ENCODE data around the gene AHSG.
"Not testable (repeated sequence)": the region's sequence is repeated elsewhere in the genome, so short reads cannot be mapped to it uniquely, and the experiment has no call there.

The AHSG gene

GRCh38 chr3:186618318-186618938, 5.6 kb downstream of the AHSG start:
- no peak for DNase-seq

GRCh38 chr3:186619787-186620212, 6.9 kb downstream of the AHSG start:
- no peak for DNase-seq

- DNase-seq = no peak
Observed at GRCh38 chr3:186620213-186621092, 7.6 kb downstream of the AHSG start.

DNA sequence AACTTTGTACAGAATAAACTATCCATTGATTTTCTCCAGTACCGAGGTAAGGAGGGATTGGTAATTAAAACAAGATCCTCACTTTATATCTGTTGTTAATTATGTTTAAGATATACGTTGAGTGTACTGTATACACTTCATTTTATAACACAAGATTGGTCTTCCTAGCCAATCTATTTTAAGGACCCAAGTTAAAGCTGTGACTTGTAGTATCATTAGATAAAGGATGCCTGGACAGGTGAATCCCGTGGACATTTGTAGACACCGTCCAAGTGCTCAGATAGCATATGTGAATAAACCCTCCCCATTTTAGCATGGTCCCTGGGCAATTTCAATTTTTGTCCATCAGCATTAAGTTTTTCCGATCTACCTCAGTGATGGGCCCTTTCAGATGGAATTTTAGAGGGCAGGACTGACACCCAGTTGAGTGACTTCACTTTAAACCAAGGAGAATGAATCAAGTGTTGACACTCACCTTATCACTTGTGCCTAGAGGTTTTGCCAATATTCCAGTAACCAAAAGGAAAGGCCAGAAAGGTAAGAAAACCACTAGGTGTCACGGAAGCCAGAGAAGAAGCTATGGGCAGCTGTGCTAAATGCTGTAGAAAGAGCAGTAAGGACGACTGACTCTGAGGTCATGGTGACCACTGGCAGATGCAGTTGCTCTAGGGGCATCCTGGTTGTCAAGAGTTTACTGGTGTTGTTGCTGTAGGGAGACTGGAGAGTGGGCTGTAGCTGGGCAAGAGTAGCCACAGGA, 9.2 kb downstream of the AHSG start:
- DNase-seq = no peak

DNA sequence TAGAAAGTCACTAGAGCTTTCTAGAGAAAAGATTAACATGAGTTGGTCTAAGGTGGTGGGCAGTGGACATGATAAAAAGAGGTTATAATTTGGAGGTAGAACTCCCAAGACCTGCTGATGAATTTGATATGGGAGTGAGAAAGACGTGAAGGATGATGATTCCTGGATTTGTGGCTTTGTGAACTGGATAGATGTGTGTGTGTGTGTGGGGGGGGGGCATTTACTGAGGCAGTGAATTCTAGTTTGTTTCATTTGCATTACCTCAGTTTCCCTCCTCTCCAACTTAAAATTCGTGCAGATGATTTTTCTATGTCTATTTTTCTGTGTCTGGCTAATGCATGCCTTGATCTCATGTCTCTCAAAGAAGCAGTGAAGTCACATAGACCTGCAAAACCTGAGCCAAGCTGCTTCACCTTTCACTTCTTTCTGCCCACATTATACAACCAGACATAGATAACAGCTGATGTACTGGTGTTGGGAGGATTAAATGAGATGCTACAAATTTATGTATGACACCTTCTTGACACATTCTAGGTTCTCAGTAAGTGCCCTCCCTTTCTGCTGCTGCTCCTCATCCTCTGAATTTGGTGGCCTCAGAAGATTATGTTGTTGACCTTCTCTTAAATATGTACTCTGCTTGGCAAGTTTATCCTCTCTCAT, 9.9 kb downstream of the AHSG start:
- no peak for DNase-seq

GRCh38 chr3:186624598-186624997, 11.7 kb downstream of the AHSG start:
- DNase-seq = no peak

DNA sequence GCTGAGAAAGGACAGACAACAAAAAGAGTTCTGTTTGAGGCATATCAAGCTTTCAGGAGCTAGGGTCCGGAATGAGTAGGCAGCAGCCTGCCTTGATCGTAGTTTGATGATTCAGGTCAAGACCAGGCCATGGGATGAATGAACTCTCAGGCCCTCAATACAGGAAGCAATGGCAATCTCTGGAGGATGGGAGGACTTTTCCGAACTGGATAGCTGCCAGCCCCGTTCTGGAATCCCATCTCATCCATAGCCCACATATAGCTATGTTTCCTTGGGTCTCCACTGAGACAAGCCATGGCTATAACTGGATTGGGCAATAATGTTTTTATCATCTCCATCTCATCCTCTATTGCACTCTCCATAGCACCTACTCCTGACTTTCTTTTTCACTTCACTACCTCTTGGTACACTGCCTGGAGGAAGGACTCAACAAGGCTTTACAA, 12.8 kb downstream of the AHSG start:
- DNase-seq = no peak

GRCh38 chr3:186626254-186626847, 13.5 kb downstream of the AHSG start:
- DNase-seq = no peak

DNA sequence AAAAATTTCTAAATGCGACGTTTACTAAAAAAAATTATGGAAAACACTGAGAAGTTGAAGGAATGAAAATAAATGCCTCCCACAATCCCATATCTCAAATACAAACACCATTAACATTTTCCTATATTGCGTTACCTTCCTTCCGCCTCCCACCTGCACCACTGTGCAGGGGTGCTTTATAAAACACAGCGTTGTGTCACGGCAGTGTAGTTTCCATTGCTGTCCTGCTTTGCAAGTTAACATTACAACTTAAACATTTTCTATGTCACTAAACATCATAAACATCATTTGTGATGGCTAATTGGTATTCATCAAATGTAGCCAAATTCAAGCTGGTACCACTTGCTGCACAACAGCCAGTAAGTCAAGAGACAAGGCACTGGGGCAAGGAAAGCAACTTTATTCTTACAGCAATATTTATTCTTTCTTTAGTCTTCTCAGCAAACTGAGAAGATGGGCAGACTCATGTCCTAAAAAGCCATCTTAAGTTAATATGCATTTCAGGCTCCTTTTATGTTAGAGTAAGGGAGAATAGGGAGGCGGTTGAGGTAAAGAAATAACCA, 15.1 kb downstream of the AHSG start:
- no peak for DNase-seq

GRCh38 chr3:186628756-186629155, 15.9 kb downstream of the AHSG start:
- no peak for DNase-seq

DNA sequence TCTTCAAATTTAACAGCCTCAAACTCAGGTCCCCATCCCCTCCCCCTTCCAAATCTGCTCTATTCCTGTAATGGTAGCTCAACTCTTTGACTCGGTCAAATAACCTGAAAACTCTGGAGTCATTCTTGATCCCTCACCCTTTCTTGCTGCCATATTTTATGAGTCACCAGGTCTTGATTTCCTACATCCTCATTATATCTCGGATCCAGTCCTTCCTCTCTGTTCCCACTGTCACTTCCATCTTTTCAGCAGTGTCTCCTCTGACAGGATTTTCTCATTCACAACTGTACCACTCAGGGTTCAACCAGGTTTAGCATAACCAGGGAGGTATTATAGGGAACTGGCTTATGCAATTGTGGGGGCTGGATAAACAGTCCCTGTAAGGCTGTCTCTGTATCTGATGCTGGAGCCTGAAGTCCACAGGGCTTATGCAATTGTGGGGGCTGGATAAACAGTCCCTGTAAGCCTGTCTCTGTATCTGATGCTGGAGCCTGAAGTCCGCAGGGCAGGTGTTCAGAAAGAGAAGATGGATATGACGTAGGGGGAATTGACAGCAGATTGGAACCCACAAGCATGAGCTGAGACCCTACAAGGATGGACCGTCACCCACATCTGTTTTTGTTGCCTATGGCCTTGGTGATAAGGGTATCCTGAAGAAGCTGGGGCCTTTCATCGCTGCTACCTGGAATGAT, 18.2 kb downstream of the AHSG start:
- no peak for DNase-seq

GRCh38 chr3:186633481-186633880, 20.6 kb downstream of the AHSG start:
- no peak for DNase-seq

- not testable (repeated sequence) for DNase-seq
Observed at GRCh38 chr3:186634207-186634606, 21.3 kb downstream of the AHSG start.

DNA sequence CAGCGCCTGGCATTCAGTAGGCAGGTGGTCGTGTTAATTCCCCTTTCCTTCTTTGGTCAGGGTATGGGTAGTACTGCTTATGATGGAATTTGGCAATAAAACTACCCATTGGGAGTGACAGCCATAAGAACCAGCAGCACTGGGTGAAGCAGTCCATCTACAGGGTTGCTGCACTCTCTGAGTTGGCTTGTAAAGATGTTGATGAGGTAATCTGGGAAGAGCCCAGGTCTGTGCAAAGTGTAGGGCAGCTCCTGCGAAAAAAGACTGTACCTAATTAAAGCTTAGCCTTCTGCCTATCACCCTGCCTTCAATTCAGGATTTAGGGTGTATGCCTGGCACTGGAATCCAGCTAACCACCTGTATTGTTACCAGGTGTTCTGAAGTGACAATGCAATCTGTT, 22.7 kb downstream of the AHSG start:
- no peak for DNase-seq

GRCh38 chr3:186636536-186636935, 23.7 kb downstream of the AHSG start:
- DNase-seq = no peak

DNA sequence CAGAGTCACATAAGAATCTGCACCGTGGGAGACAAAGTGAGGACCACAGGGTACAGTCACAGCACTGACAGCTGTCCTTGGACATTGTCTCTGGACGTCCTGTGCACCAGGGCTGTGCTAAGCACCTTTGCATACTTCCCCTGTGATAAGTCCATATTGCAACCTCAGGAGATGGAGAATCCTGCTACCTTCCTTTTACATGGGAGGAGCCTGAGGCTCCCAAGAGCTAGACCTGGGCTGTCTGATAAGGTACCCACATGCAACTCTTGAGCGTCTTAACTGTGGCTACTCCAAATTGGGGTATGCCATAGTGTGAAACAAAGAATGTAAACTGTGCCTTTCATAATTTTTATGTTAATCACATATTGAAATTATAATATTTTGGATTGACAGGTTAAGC, 24.8 kb downstream of the AHSG start:
- DNase-seq = no peak

GRCh38 chr3:186638259-186638658, 25.4 kb downstream of the AHSG start:
- no peak for DNase-seq

- no peak for DNase-seq
Observed at GRCh38 chr3:186639778-186640472, 27.1 kb downstream of the AHSG start, which contains the start of gene FETUB. FETUB (plus strand) TSS chr3:186640399; CDS start chr3:186640461, 62 bp downstream.

GRCh38 chr3:186640473-186640818, 27.6 kb downstream of the AHSG start:
- peak in 1 of 2 experiments; percentile 43 for DNase-seq

DNA sequence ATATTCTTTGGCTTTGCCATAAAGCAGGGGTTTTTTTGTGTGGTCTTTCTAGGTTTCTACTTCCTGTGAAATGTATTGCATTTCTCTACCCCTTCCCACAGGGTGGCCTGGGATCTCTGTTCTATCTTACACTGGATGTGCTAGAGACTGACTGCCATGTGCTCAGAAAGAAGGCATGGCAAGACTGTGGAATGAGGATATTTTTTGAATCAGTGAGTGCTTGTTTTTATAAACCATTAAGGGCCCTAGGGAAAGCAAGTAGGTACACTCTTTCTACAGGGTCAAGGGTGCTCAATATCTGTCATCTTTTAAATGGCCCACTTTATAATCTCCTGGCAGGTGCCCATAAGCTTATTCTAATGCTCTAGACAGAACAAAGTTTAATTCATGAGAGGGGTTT, 28.1 kb downstream of the AHSG start:
- no peak for DNase-seq

DNA sequence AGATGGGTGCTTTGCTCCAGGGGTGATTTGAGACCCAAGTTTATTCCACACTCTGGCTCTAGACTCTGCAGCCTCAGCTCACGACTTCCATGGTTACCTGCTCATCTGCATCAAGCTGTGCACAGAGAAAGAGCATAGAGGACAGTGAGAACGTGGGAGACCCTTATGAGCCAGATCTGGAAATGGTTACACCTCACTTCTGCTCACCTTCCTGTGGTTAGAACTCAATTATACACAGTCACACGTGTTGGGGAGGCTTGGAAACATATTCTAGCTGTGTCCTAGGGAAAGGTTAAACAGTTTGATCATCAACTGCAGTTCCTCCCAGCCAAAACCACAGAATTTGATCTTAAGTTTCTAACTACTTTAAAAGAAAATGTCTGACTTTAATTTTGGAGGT, 29.2 kb downstream of the AHSG start:
- DNase-seq = no peak

Measured in NCI-H446 (cell line).